GM18502 (cell line): Measurements from ENCODE around the gene MYBPC2.
A peak's percentile ranks its signal among the peaks of the same experiment; 100 is the strongest.

Source experiments
- ATAC-seq: cut with Tn5 transposase; IDR thresholded peaks from one replicate; pipeline ENCODE4 v1.9.1; 2021; ENCODE audit warnings: mild to moderate bottlenecking; ENCODE audit not compliant: unreplicated experiment, poor library complexity

MYBPC2 gene

DNA sequence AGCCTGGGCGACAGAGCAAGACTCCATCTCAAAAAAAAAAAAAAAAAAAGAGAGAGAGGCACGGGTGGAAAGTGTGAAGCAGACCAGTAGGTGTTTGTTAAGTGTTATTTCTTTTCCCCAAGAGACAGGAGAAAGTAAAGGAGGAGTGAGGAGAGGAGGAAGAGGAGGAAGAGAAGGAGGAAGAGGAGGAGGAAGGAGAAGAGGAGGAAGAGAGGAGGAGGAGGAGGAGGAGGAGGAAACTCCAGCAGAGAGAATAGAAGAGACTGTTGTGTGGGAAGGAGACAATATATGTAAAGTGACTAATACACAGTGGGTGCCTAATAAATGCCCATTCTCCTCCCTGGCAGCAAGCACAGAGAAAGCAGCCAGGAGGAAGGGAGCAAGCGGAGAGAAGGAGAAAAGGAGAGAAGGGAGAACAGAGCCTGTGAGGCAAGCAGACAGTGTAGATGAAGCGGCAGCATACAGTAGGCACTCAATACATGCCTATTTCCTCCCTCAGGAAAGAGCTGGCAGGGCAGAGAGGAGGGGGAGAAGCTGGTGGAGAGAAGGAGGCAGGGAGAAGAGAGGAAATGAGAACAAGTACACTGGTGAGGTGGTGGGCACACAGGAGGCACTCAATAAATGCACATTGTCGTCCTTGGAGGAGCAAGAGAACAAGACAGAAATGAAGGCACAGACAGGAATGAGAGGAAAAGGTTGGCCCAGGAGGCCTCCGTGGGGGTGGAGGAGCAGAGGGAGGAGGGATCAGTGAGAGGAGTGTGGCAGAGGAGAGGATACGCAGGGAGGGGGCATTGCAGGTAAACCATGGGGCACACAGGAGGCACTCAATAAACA, 61.7 kb downstream of the MYBPC2 start:
- no peak for ATAC-seq

DNA sequence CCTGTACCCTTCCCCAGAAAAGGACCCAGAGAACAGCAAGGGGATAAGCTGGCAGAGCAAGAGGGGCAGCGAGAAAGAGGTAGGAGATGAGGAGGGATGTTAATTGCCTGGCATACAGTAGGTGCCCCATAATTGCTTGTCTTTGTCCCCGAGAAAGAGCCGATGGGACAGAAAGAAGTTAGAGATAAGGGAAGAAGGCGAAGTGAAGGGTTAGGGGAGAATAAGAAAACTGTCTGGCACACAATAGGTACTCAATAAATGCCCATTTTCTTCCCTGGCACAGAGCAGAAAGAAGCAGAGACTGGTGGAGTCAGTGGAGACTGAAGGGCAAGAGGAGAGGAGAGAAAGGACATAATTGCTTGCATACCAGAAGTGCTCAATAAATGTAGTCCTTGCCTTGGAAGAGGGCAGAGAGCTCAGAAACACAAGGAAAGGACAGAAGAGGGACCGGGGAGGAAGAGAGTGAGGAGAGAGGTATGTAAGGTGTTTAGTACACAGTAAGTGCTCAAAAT, 62.4 kb downstream of the MYBPC2 start:
- no peak for ATAC-seq

- ATAC-seq = no peak
These were observed 63.7 kb downstream of the MYBPC2 start for GRCh38 chr19:50496189-50497021.

DNA sequence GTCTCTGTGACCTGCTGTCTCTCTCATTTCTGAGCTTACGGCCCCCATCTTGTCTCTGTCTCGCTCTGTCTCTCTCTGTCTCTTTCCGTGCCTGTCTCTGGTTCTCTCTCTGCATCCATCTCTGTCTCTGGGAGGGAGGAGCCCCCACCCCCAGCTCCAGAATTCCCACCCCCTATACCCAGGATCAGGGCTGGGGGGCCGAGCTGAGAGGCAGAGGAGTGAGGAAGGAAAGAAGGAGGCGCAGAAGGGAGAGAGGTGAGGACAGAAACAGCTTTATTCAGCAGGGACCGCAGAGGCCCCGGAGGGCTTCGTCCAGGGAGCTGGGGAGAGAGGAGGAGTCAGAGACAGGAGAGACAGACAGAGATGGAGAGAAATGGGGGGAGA, 64.3 kb downstream of the MYBPC2 start:
- ATAC-seq = no peak

DNA sequence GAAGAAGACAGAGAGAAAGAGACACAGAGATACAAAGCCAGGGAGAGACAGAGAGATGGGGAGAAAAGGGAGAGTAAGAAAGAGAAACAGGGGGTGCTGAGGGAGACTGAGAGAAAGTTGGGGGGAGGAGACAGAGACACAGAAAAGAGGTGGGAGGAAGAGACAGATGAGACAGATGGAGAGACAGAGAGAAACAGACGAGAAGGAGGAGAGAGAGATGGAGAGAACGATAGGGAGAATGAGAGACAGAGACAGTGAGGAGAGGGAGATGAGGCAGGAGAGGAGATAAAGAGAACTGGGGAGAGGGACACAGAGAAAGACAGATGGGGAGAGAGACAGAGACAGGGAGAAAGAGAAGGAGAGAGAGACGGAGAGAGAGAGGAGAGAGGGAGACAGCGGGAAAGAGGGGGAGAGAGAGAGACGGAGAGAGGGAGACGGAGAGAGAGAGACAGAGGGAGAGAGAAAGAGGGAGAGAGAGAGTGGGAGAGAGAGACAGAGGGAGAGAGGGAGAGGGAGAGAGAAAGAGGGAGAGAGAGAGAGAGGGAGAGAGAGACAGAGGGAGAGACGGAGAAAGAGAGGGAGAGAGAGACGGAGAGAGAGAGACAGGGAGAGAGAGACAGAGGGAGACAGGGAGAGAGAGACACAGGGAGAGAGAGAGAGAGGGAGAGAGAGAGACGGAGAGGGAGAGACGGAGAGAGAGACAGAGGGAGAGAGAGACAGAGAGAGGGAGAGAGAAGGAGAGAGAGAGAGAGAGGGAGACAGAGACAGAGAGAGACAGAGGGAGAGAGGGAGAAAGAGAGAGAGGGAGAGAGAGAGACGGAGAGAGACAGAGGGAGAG, 65.7 kb downstream of the MYBPC2 start:
- ATAC-seq = no peak

GRCh38 chr19:50500060-50500752, 67.5 kb downstream of the MYBPC2 start:
- ATAC-seq = no peak

GRCh38 chr19:50500753-50501151, 68.1 kb downstream of the MYBPC2 start:
- ATAC-seq = no peak

- no peak for ATAC-seq
These were observed 68.5 kb downstream of the MYBPC2 start for GRCh38 chr19:50501186-50501567.

DNA sequence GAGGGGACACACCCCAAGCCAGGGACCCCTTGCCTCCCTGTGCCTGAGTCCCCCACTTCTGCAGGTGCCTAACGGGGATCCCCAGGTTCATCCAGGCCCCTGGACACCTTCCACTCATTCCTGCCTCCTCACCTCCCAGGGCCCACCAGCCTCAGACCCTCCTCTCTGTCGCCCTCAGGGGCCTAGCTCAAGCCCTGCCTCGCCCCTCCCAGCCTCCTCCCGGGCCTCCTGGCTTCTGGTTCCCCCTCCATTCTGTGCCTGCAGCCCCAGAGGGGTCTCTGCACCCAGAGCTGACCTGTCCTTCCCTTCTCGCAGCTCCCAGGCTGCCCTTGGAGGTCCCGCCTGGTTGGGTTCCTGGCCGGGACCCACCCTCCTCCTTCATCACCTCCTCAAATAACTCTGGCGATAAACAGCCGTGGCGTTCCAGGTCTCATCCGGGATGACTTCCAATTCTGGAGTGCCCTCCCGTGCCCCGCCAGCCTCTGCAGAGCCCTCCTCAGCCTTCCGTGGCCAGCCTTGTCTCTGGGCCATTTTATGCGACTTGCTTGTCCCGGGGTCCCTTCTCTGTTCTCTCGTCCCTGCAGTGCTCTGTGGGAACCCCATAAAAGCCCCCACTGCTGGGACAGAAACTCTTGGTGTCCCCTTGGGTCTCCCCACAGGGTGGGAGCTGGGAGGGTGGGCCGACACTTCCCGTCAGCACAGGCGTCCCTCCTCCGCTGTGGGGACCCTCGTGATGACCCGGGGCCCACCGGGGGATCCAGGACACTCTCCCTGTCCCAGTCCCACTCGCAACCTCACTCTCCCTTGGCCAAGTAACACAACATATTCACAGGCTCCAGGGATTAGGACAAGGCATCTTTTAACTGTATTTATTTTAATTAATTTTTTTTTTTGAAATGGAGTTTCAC, 69.1 kb downstream of the MYBPC2 start:
- no peak for ATAC-seq

DNA sequence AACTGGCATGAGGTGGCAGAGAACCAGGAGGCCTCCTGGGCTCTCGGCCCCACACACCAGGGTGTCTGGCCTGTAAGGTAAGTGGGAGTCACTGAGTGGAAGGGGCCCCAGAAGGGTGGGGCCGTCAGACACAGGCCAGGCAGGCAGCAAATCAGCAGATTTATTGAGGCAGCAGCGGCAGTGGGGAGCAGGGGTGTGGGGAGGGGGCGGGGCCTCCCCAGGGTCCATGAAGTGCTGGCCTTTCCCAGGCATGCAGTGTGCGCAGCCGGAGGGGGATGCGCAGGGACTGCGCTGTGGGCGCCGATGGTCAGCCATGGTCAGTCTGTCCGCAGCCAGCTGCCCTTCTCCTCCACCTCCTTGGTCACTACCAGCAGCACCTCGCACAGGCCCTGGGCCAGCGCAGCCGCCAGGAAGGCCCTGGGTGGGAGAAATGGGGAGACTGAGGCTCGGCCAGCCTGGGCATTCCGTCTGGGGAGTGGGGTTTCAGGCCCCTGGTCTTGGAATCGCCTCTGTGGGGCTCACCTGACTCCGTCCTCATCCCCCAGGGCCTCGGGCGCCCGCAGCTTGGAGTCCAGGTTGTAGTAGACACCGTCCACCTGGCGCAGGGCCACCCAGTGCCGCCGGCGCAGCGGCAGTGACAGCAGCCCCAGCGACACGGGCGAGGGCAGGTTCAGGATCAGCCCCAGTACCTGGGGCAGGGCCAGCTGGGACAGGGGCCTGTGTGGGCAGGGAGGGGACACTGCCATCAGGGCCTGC, 73.3 kb downstream of the MYBPC2 start:
- no peak for ATAC-seq

DNA sequence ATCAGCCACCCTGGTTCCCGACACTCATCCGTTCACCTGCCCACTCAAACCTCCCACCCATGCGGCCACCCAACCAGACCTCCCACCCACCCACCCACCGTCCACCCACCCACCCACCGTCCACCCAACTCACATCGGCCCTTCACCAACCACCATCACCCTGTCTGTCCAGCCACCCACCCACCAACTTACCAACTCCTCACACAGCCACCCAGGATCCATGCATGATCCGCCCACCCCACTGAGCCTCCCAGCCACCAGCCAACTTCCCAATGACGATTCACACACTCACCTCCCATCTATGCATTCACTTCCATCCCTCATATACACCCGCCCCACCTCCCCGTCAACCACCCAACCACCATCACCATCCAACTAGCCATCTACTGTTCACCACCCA, 74.0 kb downstream of the MYBPC2 start:
- ATAC-seq = no peak

DNA sequence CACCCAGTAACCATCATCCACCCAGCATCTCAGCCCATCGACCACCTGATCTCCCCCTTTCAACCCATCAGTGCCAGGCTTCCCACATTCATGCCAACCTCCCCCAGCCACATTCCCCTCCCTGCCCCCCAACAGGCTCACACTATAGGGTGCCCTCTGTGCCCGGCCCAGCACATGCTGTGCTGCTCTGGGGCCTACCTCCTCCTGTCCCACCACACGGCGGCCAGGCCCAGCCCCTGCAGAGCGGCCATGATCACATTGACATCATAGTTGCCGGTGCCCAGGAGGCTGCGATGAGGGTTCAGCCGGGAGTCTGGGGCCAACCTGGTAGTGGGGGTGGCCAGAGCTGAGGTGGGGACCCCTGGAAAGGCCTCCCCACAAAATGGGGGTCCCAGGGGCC, 74.7 kb downstream of the MYBPC2 start:
- no peak for ATAC-seq

DNA sequence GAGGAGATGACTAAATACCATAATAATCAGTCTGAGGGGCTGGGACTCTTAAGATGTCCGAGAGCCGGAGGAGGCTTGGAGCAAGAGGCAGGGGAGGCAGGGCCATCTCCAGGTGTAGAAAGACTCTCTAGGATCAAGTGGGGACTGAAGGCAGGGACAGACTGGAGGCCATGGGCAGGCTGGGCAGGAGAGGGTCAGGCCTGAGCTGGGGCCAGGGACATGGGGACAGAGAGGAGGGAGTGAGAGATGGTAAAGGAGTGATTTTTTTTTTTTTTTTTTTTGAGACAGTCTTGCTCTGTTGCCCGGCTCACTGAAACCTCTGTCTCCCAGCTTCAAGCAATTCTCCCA, 76.1 kb downstream of the MYBPC2 start:
- ATAC-seq = no peak

- no peak for ATAC-seq
These were observed 76.7 kb downstream of the MYBPC2 start for GRCh38 chr19:50509366-50509765.

DNA sequence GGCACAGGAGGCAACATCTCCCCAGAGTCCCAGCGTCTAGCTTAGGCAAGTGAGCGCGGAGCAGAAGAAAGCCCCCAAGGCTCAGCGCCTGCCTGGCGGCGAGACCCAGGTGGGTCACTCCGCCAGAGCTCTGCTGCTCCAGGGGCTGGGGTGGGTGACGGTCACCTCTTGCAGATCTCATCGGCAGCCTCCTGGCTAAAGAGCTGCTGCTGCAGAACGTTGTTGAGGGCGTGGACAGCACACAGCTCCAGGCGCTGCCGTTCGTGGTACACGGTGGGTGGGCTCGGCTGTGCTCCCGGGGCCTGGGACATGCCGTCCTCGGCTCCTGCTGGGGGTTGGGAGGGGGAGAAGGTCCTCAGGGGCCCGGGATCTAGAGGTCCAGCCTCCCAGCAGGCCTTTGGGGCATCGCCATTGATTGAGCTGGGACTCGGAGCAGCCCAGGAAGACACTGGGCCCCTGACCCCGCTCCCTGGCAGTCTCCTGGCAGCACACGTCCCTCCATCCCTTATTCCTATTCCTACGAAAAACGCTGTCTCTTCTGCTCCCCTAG, 77.5 kb downstream of the MYBPC2 start:
- no peak for ATAC-seq

DNA sequence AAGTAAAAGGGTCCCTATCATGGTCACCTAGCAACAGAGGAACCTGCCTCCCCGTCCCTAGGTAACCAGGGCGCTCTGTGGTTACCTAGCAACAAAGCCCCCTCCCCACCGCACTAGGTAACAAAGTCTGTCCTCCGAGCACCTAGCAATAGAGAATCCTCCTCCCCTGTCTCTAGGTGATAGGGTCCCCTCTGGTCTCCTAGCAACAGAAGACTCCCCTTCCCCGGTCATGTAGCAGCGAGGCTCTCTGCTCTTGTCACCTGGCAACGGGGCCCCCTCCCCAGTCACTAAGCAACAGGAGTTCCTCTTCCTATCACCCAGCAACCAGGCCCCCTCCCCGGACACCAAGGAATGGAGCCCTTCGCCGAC, 78.0 kb downstream of the MYBPC2 start:
- no peak for ATAC-seq

DNA sequence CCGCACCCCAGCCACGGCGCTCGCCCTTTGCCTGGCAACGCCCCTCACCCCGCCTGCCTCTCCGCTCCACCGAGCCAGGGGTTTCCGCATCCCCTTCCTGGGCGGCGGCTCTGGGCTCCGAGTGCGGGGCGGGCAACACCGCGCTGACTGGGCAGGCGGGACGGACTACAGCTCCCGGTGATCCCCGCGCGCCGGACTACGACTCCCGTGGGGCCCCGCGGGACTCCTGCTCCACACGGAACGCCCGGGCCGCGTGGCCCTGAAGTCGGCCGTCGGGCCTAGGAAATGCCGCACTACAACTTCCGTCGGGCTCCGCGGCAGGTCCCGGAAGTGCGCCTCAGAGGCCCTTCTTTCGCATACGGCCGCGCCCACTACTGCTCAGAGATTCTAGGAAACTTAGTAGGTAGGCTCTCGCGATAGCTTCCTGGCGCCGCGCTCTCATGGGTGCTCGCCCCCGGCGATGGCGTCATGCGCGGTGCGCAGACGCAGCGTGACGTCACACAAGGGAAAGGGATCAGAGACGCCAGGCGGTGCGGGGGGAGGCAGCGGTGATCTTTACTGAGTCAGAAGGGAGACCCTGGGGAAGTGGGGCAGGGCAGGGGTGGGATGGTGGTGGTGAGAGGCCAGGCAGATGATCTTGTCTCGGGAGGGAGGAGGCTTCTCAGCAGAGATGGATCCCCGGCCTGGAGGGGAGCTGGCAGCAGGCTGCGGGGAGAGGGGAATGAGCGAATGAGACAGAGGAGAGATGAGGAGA, 78.6 kb downstream of the MYBPC2 start, which contains the start of gene JOSD2:
TSS of gene JOSD2 (minus strand) at position 123 of the 754 bp plus-strand sequence. CDS start 760 bp downstream, outside the sequence.
- peak; percentile 88 for ATAC-seq
